Measurements from ENCODE around the gene CDC5L.
A peak's percentile ranks its signal among the peaks of the same experiment; 100 is the strongest.

The CDC5L gene

GRCh38 chr6:44355640-44356039, 31.9 kb upstream of the CDC5L start:
- no peak for TF ChIP-seq CTCF (IDR thresholded peaks at IDR 0.05; ENCODE audit: low read depth, low read length)
- no peaks in the 10 kb centered on the region for H3K9me3 ChIP-seq (ENCODE audit: severe bottlenecking)
- DNase-seq: no peak
- H3K4me3 ChIP-seq (ENCODE audit: low read depth, low read length): no peak overlapping the region
- H3K27ac ChIP-seq: no peak overlapping the region
- H3K36me3 ChIP-seq: no peaks in the 10 kb centered on the region
- H3K27me3 ChIP-seq (ENCODE audit: insufficient read depth, low read depth, severe bottlenecking): no peaks in the 10 kb centered on the region

- Histone ChIP-seq H3K27me3 (ENCODE audit: insufficient read depth, low read depth, severe bottlenecking) (no peaks in the 10 kb centered on the region), H3K4me3 (ENCODE audit: low read depth, low read length) (no peak overlapping the region), H3K27ac (no peak overlapping the region), H3K9me3 (ENCODE audit: severe bottlenecking) (no peaks in the 10 kb centered on the region), H3K36me3 (no peaks in the 10 kb centered on the region)
- no peak for DNase-seq
- no peak for TF ChIP-seq CTCF (IDR thresholded peaks at IDR 0.05; ENCODE audit: low read depth, low read length)
Observed at GRCh38 chr6:44356487-44356886, 31.0 kb upstream of the CDC5L start.

GRCh38 chr6:44359973-44360372, 27.5 kb upstream of the CDC5L start:
- Histone ChIP-seq H3K36me3 (no peaks in the 10 kb centered on the region), H3K4me3 (ENCODE audit: low read depth, low read length) (no peak overlapping the region), H3K27ac (no peak overlapping the region), H3K27me3 (ENCODE audit: insufficient read depth, low read depth, severe bottlenecking) (no peaks in the 10 kb centered on the region), H3K9me3 (ENCODE audit: severe bottlenecking) (no peaks in the 10 kb centered on the region)
- TF ChIP-seq CTCF (IDR thresholded peaks at IDR 0.05; ENCODE audit: low read depth, low read length): no peak
- DNase-seq: no peak

- DNase-seq: no peak
- no peak overlapping the region for H3K27ac ChIP-seq
- no peaks in the 10 kb centered on the region for H3K36me3 ChIP-seq
- no peak for TF ChIP-seq CTCF (IDR thresholded peaks at IDR 0.05; ENCODE audit: low read depth, low read length)
- H3K27me3 ChIP-seq (ENCODE audit: insufficient read depth, low read depth, severe bottlenecking): no peaks in the 10 kb centered on the region
- no peak overlapping the region for H3K4me3 ChIP-seq (ENCODE audit: low read depth, low read length)
- H3K9me3 ChIP-seq (ENCODE audit: severe bottlenecking): no peaks in the 10 kb centered on the region
Observed at GRCh38 chr6:44361947-44362346, 25.6 kb upstream of the CDC5L start.

- no peaks in the 10 kb centered on the region for H3K36me3 ChIP-seq
- peak; percentile 53 for DNase-seq
- H3K27me3 ChIP-seq (ENCODE audit: insufficient read depth, low read depth, severe bottlenecking): no peaks in the 10 kb centered on the region
- no peak overlapping the region for H3K4me3 ChIP-seq (ENCODE audit: low read depth, low read length)
- TF ChIP-seq CTCF (IDR thresholded peaks at IDR 0.05; ENCODE audit: low read depth, low read length): no peak
- H3K27ac ChIP-seq: no peak overlapping the region
- no peaks in the 10 kb centered on the region for H3K9me3 ChIP-seq (ENCODE audit: severe bottlenecking)
Observed at GRCh38 chr6:44363377-44363926, 24.1 kb upstream of the CDC5L start.

- TF ChIP-seq CTCF (IDR thresholded peaks at IDR 0.05; ENCODE audit: low read depth, low read length): no peak
- DNase-seq: no peak
- Histone ChIP-seq H3K9me3 (ENCODE audit: severe bottlenecking) (no peaks in the 10 kb centered on the region), H3K27me3 (ENCODE audit: insufficient read depth, low read depth, severe bottlenecking) (no peaks in the 10 kb centered on the region), H3K36me3 (no peaks in the 10 kb centered on the region), H3K27ac (no peak overlapping the region), H3K4me3 (ENCODE audit: low read depth, low read length) (no peak overlapping the region)
Observed at GRCh38 chr6:44366781-44367180, 20.7 kb upstream of the CDC5L start.
